ENCODE data around the gene PABPN1L.

- TF ChIP-seq MAX (IDR thresholded peaks at IDR 0.05; ENCODE audit: insufficient read depth, insufficient read length): no peak
- TF ChIP-seq CTCF (IDR thresholded peaks at IDR 0.05; ENCODE audit: extremely low read depth in 1 of 2, insufficient read depth in 1 of 2, low read depth in 1 of 2, low read length in 2 of 2): no peak
- no peak for TF ChIP-seq POLR2A (IDR thresholded peaks at IDR 0.05; ENCODE audit: low read depth, low read length)
- no peak for TF ChIP-seq POLR2AphosphoS5 (IDR thresholded peaks at IDR 0.05; ENCODE audit: insufficient read depth, low read depth, low read length)
- no peak for TF ChIP-seq EZH2 (IDR thresholded peaks at IDR 0.05; ENCODE audit: borderline replicate concordance, low read depth, low read length, severe bottlenecking)
- TF ChIP-seq FOS (IDR thresholded peaks at IDR 0.05; ENCODE audit: borderline replicate concordance, insufficient read depth, low read length): no peak
These were observed 49.5 kb downstream of the PABPN1L start for GRCh38 chr16:88816736-88817535.

All from endothelial cell of umbilical vein (primary cell).